Ectodermal cell (in vitro differentiated cells): ENCODE measurements around the gene ARL4A.
"Not testable (repeated sequence)": the region's sequence is repeated elsewhere in the genome, so short reads cannot be mapped to it uniquely, and the experiment has no call there.

Source experiments
- H3K27ac ChIP-seq: 2 replicates; pipeline ENCODE4 v1.7.0; 2013; ENCODE audit warnings: mild to moderate bottlenecking, low read depth, low read length; ENCODE audit not compliant: insufficient read depth, poor library complexity, severe bottlenecking
- H3K27me3 ChIP-seq: 2 replicates; pipeline ENCODE4 v1.7.0; 2013; ENCODE audit warnings: mild to moderate bottlenecking, low read length; ENCODE audit not compliant: insufficient read depth, control insufficient read depth, poor library complexity, severe bottlenecking
- H3K36me3 ChIP-seq: one replicate; pipeline ENCODE4 v1.7.0; 2013; ENCODE audit warnings: low read length; ENCODE audit not compliant: control insufficient read depth, insufficient read depth
- H3K4me1 ChIP-seq: one replicate; pipeline ENCODE4 v1.7.0; 2013; ENCODE audit warnings: low read length; ENCODE audit not compliant: control insufficient read depth, insufficient read depth
- H3K4me3 ChIP-seq: 2 replicates; pipeline ENCODE4 v1.7.0; 2013; ENCODE audit warnings: low read depth, low read length, control low read depth; ENCODE audit not compliant: insufficient read depth
- H3K9me3 ChIP-seq: 2 replicates; pipeline ENCODE4 v1.7.0; 2013; ENCODE audit warnings: mild to moderate bottlenecking, low read length, moderate library complexity; ENCODE audit not compliant: control insufficient read depth
- WGBS, 2 experiments: methylation state at CpG; one replicate each; pipeline ENCODE4 v1.1.7; 2013; ENCODE audit warnings: missing lambda C conversion rate in 2 of 2; 5-methylcytosine and 5-hydroxymethylcytosine counted together

The ARL4A gene

GRCh38 chr7:12661581-12661980 is 25.9 kb upstream of the ARL4A start:
- Histone ChIP-seq H3K4me1 (no peaks in the 10 kb centered on the region), H3K9me3 (no peaks in the 10 kb centered on the region), H3K27ac (no peak overlapping the region), H3K4me3 (no peak overlapping the region), H3K27me3 (no peaks in the 10 kb centered on the region), H3K36me3 (no peaks in the 10 kb centered on the region)
- WGBS, 2 experiments: 94 to 98% methylated on average over 6 of the region's 6 CpGs

DNA sequence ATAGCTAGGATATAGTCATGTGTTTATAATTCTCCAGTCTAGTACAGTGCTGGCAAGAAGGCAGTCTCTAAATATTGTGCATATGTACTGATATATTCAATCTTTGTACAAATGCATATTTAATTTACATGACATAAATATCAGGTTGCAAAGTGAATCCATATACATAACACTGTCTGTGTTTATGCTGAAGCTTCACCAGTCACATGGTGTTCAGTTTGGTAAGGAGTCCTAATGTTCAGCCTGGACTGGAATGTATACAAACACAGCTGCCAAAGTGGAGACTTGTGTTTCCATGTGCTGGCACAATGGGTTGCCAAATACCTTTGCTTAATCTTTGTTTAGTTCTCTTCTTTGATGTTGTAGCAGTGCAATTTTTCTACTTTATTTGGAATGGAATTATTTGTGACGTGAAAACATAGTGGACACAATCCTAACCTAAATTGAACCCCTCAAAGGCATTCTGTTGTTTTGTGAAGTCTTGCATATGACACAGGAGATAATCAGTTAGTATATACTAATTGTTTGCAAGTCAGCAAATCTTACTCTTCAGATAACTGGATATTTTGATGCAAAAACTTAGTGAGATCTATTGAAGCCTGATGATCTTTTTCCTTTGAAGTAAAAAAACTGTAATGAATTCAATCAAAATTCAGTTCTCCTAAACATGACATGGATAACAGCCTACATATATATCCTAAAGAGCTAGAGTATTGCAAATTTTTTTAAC is 17.3 kb upstream of the ARL4A start:
- Histone ChIP-seq H3K4me1 (no peaks in the 10 kb centered on the region), H3K36me3 (no peaks in the 10 kb centered on the region), H3K9me3 (no peaks in the 10 kb centered on the region), H3K27ac (no peak overlapping the region), H3K27me3 (no peaks in the 10 kb centered on the region), H3K4me3 (no peak overlapping the region)
- WGBS, 2 experiments: 93% methylated on average over 1 of the region's 1 CpG; no CpG with 5 or more reads in 1 of the 2 experiments

- H3K9me3 ChIP-seq: peaks cover 3% of the 10 kb centered on the region
- H3K4me3 ChIP-seq: no peak overlapping the region
- no peak overlapping the region for H3K27ac ChIP-seq
- 96 to 100% methylated on average over 4 to 5 of the region's 6 CpGs for WGBS, 2 experiments
- H3K4me1 ChIP-seq: no peaks in the 10 kb centered on the region
- no peaks in the 10 kb centered on the region for H3K36me3 ChIP-seq
- no peaks in the 10 kb centered on the region for H3K27me3 ChIP-seq
Measured at GRCh38 chr7:12670743-12671520, 16.5 kb upstream of the ARL4A start.

DNA sequence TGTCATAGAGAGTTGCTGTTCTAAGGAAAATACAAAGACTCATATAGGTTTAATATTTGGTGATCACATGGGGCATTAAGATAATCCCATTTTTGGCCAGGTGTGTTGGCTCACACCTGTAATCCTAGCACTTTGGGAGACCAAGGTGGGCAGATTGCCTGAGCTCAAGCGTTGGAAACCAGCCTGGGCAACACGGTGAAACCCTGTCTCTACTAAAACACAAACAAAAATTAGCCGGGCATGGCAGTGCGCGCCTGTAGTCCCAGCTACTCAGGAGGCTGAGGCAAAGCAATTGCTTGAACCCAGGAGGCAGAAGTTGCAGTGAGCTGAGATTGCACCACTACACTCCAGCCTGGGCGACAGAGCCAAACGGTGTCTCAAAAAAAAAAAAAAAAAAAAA is 14.0 kb upstream of the ARL4A start:
- not testable (repeated sequence) for H3K36me3 ChIP-seq, H3K9me3 ChIP-seq, H3K4me1 ChIP-seq, H3K27me3 ChIP-seq, H3K4me3 ChIP-seq, H3K27ac ChIP-seq
- WGBS, 2 experiments: 87 to 93% methylated on average over 7 of the region's 7 CpGs

DNA sequence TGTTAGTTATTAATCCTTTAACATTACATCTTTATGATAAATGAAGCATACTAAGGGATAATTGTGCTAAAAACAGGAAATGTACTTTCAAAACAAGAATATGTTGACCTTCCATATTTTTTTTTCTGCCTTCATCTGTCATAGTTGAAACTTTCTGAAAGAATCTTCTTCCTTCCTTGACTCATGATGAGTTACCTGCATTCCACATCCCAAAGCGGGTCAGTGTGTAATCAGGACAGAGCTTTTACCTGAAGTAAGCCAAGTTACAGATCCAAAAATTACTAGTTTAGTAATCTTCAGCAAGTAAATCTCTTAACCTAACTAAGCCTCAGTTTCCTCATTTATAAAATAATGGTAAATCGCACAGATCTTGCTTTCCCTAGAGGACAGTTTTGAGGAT is 13.4 kb upstream of the ARL4A start:
- Histone ChIP-seq H3K36me3 (no peaks in the 10 kb centered on the region), H3K4me3 (no peak overlapping the region), H3K9me3 (peaks cover 3% of the 10 kb centered on the region), H3K4me1 (no peaks in the 10 kb centered on the region), H3K27me3 (no peaks in the 10 kb centered on the region), H3K27ac (no peak overlapping the region)
- 96 to 100% methylated on average over 1 to 2 of the region's 2 CpGs for WGBS, 2 experiments

GRCh38 chr7:12674861-12675260 is 12.6 kb upstream of the ARL4A start:
- Histone ChIP-seq H3K27ac (no peak overlapping the region), H3K36me3 (no peaks in the 10 kb centered on the region), H3K9me3 (peaks cover 3% of the 10 kb centered on the region), H3K4me1 (no peaks in the 10 kb centered on the region), H3K4me3 (no peak overlapping the region), H3K27me3 (no peaks in the 10 kb centered on the region)
- WGBS, 2 experiments: 80 to 86% methylated on average over 4 of the region's 4 CpGs

DNA sequence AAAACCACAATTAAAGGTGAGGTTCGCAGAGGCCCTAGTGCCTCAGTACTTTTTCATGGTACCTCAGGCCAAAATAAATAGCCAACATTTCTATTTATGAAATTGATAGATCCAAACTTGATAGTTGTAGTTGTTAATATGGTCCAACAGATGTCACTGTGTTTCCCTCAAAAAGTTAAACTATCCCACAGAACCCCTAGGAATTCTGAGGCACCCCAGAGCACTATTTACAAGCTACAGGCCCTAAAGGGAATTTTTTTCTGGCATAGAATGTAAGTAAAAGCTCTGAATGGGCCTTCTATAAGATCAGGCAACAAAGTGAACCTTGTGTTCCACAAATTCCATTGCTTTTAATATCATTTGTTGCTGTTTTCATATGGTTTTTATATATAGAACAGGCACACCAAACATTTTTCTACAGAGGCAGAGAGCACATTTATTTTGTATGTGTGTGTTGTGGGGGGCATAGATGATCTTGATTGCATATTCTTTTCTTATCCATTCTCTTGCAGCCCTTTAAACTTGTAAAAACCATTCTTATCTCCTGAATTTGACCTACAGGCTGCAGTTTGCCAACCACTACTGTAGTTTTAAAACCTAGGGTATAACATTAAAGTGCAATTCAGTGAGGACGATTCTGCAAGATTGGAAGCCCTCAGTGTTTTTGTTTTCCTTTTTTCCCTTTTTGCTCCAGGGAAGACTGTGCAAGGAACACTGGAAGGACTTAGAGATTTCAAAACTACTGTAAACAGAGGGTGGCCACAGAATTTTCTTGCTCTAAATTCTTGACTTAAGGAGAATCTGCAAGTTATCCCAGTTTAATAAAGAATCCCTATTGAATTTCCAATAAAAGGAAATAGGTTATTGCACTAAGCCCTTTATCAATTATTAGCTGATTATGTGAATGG is 3.5 kb upstream of the ARL4A start:
- H3K36me3 ChIP-seq: no peaks in the 10 kb centered on the region
- no peaks in the 10 kb centered on the region for H3K9me3 ChIP-seq
- WGBS, 2 experiments: 75 to 88% methylated on average over 2 of the region's 2 CpGs
- no peaks in the 10 kb centered on the region for H3K27me3 ChIP-seq
- no peaks in the 10 kb centered on the region for H3K4me1 ChIP-seq
- H3K27ac ChIP-seq: no peak overlapping the region
- no peak overlapping the region for H3K4me3 ChIP-seq

GRCh38 chr7:12684733-12685132 is 2.7 kb upstream of the ARL4A start:
- WGBS, 2 experiments: 93 to 94% methylated on average over 19 of the region's 19 CpGs
- H3K27me3 ChIP-seq: no peaks in the 10 kb centered on the region

DNA sequence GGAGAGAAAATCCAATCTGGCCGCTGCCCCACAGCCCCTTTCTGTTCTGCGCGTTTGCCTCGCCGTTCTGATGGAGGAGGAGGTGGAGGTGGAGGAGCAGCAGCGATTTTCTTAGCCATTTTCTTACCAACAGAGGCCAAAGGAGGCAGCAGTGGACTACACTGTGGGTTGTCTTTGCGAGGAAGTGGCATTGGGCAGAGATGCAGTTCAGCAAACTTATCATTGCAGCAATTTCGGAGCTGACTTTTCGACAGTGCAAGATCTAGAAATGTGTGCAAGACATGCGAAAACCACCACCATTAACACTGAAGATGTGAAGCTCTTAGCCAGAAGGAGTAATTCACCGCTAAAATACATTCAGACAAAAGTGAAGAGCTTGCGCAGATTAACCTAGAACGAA is 1.9 kb upstream of the ARL4A start:
- Histone ChIP-seq H3K4me1 (no peaks in the 10 kb centered on the region), H3K36me3 (no peaks in the 10 kb centered on the region), H3K4me3 (no peak overlapping the region), H3K9me3 (no peaks in the 10 kb centered on the region), H3K27ac (no peak overlapping the region), H3K27me3 (no peaks in the 10 kb centered on the region)
- 79 to 81% methylated on average over 13 of the region's 13 CpGs for WGBS, 2 experiments

More at GRCh38 chr7:12684733-12685132, 2.7 kb upstream of the ARL4A start:
- Histone ChIP-seq H3K36me3 (no peaks in the 10 kb centered on the region), H3K9me3 (no peaks in the 10 kb centered on the region), H3K27ac (no peak overlapping the region), H3K4me3 (no peak overlapping the region), H3K4me1 (no peaks in the 10 kb centered on the region)
